GM12872 (cell line): ENCODE results near the gene TERT.

Experiments
- TF ChIP-seq, protein P1 (sequence below): IDR thresholded peaks from 3 replicates; pipeline ENCODE4 v1.5.1; 2011; ENCODE audit warnings: low read depth, mild to moderate bottlenecking, low read length, moderate library complexity; ENCODE audit not compliant: insufficient read depth

Gene TERT

DNA sequence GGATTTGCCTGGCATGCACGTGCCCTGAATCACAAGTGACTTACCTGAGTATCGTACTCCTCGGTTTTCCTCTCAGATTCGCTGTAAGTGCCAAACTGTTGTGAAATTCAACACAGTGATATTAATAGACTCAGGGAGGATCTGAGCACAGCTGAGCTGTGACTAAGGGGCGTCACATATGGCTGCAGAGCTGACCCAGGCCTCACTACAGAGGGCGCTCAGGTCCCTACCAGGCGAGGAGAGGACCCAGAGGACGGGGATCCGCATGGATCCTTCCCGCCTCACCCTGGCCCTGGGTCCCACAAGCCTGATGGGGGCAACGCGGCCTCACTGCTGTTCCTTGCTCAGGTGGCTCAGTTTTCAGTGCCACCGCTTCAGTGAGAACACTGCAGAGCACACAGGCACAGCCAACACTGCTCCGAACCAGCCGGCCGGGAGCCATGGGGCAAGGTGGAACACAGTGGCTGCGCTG is 29.9 kb upstream of the TERT start:
- TF ChIP-seq, protein P1, sequence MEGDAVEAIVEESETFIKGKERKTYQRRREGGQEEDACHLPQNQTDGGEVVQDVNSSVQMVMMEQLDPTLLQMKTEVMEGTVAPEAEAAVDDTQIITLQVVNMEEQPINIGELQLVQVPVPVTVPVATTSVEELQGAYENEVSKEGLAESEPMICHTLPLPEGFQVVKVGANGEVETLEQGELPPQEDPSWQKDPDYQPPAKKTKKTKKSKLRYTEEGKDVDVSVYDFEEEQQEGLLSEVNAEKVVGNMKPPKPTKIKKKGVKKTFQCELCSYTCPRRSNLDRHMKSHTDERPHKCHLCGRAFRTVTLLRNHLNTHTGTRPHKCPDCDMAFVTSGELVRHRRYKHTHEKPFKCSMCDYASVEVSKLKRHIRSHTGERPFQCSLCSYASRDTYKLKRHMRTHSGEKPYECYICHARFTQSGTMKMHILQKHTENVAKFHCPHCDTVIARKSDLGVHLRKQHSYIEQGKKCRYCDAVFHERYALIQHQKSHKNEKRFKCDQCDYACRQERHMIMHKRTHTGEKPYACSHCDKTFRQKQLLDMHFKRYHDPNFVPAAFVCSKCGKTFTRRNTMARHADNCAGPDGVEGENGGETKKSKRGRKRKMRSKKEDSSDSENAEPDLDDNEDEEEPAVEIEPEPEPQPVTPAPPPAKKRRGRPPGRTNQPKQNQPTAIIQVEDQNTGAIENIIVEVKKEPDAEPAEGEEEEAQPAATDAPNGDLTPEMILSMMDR, result no peak

DNA sequence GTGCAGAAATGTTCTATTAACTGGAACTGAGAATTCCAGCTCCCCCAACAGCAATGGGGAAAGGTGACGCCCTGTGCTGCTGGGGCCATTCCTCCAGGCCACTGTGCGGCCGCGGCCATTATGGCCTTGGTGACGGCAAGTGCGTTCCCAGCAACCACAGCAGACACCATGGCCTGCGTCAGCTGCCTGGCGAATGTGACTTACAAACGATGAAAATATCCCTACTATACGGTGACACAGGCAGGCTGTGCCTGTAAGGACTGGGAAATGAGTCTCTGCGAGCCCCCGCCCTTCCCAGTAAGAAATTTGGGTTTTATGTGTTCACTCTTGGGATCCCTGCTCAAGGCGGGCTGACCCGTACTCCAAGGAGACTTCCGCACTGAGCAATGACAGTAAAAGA is 29.4 kb upstream of the TERT start:
- TF ChIP-seq, protein P1, result no peak

DNA sequence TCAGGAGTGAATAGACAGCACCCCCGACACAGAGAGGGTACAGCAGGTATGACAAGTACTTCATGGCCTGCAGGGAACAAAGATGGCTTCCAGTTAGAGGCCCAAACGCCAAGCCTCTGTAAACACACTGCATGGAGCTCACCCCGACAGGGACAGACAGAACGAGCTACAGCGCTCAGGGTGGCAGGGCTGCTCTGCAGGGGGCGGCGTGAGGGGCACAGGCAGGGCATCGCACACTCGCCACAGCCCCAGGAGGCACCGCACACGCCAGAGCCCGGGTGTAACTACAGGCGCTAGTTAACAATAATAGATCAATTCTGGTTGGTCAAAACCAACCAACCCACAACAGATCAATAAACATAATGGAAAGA is 28.9 kb upstream of the TERT start:
- TF ChIP-seq, protein P1, result no peak

DNA sequence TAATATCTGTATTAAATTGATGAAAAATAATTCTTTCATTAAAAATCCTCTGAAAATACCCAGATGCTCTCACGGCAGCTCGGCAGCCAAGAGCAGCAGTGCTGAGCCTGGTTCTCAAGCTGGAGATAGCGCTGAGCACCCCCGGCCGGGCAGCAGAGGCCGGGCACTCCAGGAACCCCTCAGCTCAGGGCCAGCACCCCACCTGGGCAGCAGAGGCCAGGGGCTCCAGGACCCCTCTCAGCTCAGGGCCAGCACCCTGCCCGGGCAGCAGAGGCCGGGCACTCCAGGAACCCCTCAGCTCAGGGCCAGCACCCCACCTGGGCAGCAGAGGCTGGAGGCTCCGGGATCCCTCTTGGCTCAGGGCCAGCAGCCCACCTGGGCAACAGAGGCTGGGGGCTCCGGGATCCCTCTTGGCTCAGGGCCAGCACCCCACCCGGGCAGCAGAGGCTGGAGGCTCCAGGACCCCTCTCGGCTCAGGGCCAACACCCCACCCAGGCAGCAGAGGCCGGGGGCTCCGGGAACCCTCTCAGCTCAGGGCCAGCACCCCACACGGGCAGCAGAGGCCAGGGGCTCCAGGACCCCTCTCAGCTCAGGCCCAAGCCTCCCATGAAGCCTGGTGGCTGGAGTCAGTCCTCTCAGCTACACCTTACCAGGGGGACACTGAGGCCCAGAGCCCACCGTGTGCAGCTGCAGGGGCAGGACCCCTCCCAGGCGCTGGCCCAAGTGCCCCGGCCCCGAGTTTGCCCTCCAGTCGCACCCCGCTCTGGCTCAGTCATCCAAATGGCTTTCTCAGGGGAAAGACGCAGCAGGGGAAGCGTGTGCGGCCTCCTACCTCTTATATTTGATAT is 28.3 kb upstream of the TERT start:
- TF ChIP-seq, protein P1, result no peak

DNA sequence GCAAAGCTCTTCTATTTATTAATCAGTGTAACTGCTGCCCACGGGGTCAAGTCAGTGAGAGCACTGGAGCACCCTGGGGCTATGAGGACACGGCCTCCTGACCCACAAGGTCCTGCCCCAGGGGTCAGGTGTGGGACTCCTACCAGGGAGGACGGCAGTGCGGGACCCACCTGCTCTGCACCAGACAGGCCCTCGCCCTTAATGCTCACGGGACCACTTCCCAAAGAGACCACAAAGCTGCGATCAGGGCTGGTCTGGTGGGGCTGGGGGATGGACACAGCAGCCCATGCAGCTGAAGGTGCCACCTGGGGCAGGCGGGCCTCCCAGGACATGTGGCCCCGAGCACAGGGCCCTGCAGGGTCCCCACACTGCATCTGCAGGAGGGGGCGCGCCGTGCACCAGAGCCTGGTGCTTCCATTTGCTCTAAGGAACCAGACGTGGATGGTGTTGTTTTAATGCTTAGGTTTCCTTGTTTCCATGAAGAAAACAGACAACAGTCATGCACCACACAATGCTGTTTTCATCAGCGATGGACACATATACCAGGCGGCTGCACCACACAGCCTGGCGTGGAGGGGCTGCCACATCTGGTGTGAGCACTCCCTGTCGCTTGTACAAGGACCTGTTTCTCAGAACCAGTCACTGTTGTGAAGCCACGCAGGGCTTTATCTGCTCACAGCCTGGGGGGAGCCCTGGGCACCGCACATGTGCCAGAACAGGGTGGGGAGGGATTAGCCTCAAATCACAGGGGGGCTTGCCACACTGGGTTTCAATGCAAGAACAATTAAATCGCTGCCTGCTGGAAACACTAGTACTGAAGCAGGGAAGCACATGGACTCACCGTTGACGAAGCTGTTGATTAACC is 27.4 kb upstream of the TERT start:
- TF ChIP-seq, protein P1, result no peak

DNA sequence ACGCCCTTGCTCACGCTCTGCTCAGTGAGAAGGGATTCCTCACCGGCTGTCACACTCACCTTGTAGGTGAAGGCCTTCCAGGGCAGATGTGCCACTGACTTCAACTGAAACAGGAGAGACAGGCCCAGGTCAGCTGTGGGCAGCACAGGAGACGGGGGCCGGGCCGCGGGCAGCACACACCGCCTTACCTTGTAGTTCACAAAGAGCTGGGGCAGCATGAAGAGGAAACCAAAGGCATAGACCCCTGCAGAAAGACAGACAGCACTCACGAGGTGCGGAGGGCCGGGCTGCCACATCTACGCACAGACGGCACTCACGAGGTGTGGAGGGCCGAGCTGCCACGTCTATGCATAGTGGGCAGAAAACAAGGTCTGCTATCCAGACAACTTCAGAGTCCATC is 26.7 kb upstream of the TERT start:
- TF ChIP-seq, protein P1, result no peak
